ENCODE results near the gene SETDB1.

GRCh38 chr1:151012684-151013471, 86.7 kb downstream of the SETDB1 start:
- TF ChIP-seq POLR2AphosphoS5 (IDR thresholded peaks at IDR 0.05), result no peak
- no peak for TF ChIP-seq POLR2A (IDR thresholded peaks at IDR 0.05)
- TF ChIP-seq CTCF (IDR thresholded peaks at IDR 0.05), result no peak
- no peak for TF ChIP-seq EP300 (IDR thresholded peaks at IDR 0.05)

Measured in sigmoid colon (tissue), 4 donors.